Measurements from ENCODE around the gene TIMM50. TPM values are rescaled to one million over a fixed set of nuclear protein-coding genes. Genes with fewer than 3 reads are reported as not detected.

TIMM50 gene
- total and polyA plus RNA-seq, 2 of the 13 experiments (the other 11 are each of a cell fraction or from before 2014, with no cell fraction given), result 91.1 to 92.5 TPM

DNA sequence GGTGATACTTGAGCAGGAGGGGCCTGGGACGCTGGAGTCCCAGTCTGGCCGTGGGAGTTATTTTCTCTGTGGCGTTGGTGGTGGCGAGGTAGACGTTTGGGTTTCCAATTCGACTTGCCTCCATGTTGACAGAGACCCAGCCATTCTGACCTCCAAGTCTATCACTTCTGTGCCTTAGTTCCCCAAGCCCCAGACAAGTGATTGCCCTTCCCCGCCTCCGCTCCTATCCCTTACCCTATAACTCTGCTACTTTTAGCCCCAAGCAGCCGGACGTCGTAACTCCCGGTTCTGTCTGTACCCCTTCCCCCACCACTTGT lies 549 bp downstream of the TIMM50 start:
- Histone ChIP-seq H3K4me3 (replicated peaks in 1 of 3; ENCODE audit: insufficient read depth in 1 of 3, low read depth in 2 of 3, low read length in 3 of 3) (peak overlapping the region; percentile 84 to 96 (median 94)), H3K27ac (ENCODE audit: extremely low read length, insufficient read depth, low read length) (peak overlapping the region; percentile 89), H2AFZ (ENCODE audit: low read length) (no peak overlapping the region), H3K4me1 (ENCODE audit: insufficient read depth, low read length) (peaks cover 25% of the 10 kb centered on the region), H3K79me2 (ENCODE audit: insufficient read depth, low read length) (peaks cover 18% of the 10 kb centered on the region), H3K9me3 (ENCODE audit: low read length) (no peaks in the 10 kb centered on the region), H3K4me2 (ENCODE audit: low read depth, low read length) (peak overlapping the region; percentile 87), H3K9ac (ENCODE audit: insufficient read depth, low read depth, low read length) (peak overlapping the region; percentile 99), H4K20me1 (ENCODE audit: insufficient read depth, low read length) (no peaks in the 10 kb centered on the region), H3K36me3 (replicated peaks in 1 of 2; ENCODE audit: control insufficient read depth in 1 of 2, insufficient read depth in 2 of 2, low read length in 2 of 2) (peaks cover 11 to 33% of the 10 kb centered on the region in 2 experiments; a peak in 4 of 5 replicates), H3K27me3 (ENCODE audit: control insufficient read depth in 1 of 2, insufficient read depth in 2 of 2, low read length in 2 of 2) (no peaks in the 10 kb centered on the region; a peak in 1 of 5 replicates)
- no peak for DNase-seq (ENCODE audit: low spot score)
- WGBS (ENCODE audit: low lambda C conversion rate), result 2% methylated on average over 11 of the region's 12 CpGs
- ChIA-PET POLR2A (interaction anchor here (1.0 to 1.2 kb wide), 2 partner anchors 46 to 58 kb away, joined by 3 to 5 read pairs; partner anchors contain the start of gene RPS16), CTCF (ENCODE audit: low intra/inter-chr PET ratio, low total read pairs) (no interaction called here)
- intact Hi-C loops (cut with micrococcal nuclease; ENCODE audit: unreplicated experiment) (no loop called here), in situ Hi-C loops (cut with HindIII; ENCODE audit: extremely low pct_ligation_motif_present, low pct_unique_long_range_greater_than_20kb) (no loop called here)
- no peak for TF ChIP-seq BHLHE40 (IDR thresholded peaks at IDR 0.05; ENCODE audit: low read length)
- TF ChIP-seq CCDC6 (CRISPR knock-in tag; IDR thresholded peaks at IDR 0.05), result 0 out of 2 replicates have a peak, but pooled peaks have one; percentile 4
- TF ChIP-seq ZNF841 (CRISPR knock-in tag; IDR thresholded peaks at IDR 0.05; ENCODE audit: borderline replicate concordance), result 0 out of 2 replicates have a peak, but pooled peaks have one; percentile 29
- TF ChIP-seq, protein P1, sequence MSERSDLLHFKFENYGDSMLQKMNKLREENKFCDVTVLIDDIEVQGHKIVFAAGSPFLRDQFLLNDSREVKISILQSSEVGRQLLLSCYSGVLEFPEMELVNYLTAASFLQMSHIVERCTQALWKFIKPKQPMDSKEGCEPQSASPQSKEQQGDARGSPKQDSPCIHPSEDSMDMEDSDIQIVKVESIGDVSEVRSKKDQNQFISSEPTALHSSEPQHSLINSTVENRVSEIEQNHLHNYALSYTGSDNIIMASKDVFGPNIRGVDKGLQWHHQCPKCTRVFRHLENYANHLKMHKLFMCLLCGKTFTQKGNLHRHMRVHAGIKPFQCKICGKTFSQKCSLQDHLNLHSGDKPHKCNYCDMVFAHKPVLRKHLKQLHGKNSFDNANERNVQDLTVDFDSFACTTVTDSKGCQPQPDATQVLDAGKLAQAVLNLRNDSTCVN (CRISPR knock-in tag; IDR thresholded peaks at IDR 0.05; ENCODE audit: borderline replicate concordance), result 0 out of 2 replicates have a peak, but pooled peaks have one; percentile 4
- BruUV-seq (replicated peaks), result TSS peak; percentile 44
- ATAC-seq, result peak; percentile 8
- no peak for FAIRE-seq

- CTCF ChIA-PET (ENCODE audit: low intra/inter-chr PET ratio, low total read pairs), result no interaction called here
- POLR2A ChIA-PET, result no interaction called here
- Histone ChIP-seq H2AFZ (ENCODE audit: low read length) (no peak overlapping the region), H3K27ac (ENCODE audit: extremely low read length, insufficient read depth, low read length) (peak overlapping the region; percentile 89), H3K9me3 (ENCODE audit: low read length) (no peaks in the 10 kb centered on the region), H4K20me1 (ENCODE audit: insufficient read depth, low read length) (no peaks in the 10 kb centered on the region), H3K36me3 (replicated peaks in 1 of 2; ENCODE audit: control insufficient read depth in 1 of 2, insufficient read depth in 2 of 2, low read length in 2 of 2) (peaks cover 14 to 35% of the 10 kb centered on the region in 2 experiments; a peak in 4 of 5 replicates), H3K4me3 (replicated peaks in 1 of 3; ENCODE audit: insufficient read depth in 1 of 3, low read depth in 2 of 3, low read length in 3 of 3) (peak overlapping the region; percentile 84 to 96 (median 94)), H3K79me2 (ENCODE audit: insufficient read depth, low read length) (peaks cover 18% of the 10 kb centered on the region), H3K27me3 (ENCODE audit: control insufficient read depth in 1 of 2, insufficient read depth in 2 of 2, low read length in 2 of 2) (no peaks in the 10 kb centered on the region; a peak in 1 of 5 replicates), H3K4me2 (ENCODE audit: low read depth, low read length) (peak overlapping the region; percentile 87), H3K4me1 (ENCODE audit: insufficient read depth, low read length) (peaks cover 25% of the 10 kb centered on the region), H3K9ac (ENCODE audit: insufficient read depth, low read depth, low read length) (peak overlapping the region; percentile 99)
- no peak for ATAC-seq
- TF ChIP-seq ZNF530 (CRISPR knock-in tag; IDR thresholded peaks at IDR 0.05; ENCODE audit: low read depth) (no peak), SMAD3 (CRISPR knock-in tag; IDR thresholded peaks at IDR 0.05) (no peak), HES4 (CRISPR knock-in tag; IDR thresholded peaks at IDR 0.05; ENCODE audit: borderline replicate concordance) (no peak), AHR (CRISPR knock-in tag; IDR thresholded peaks at IDR 0.05) (no peak), SIN3B (IDR thresholded peaks at IDR 0.05; ENCODE audit: low read length) (no peak), MTA1 (CRISPR knock-in tag; IDR thresholded peaks at IDR 0.05; ENCODE audit: borderline replicate concordance) (no peak), SSRP1 (CRISPR knock-in tag; IDR thresholded peaks at IDR 0.05) (no peak), KLF16 (CRISPR knock-in tag; IDR thresholded peaks at IDR 0.05) (no peak), NFE2L1 (CRISPR knock-in tag; IDR thresholded peaks at IDR 0.05; ENCODE audit: borderline replicate concordance) (no peak), ZNF737 (CRISPR knock-in tag; IDR thresholded peaks at IDR 0.05; ENCODE audit: borderline replicate concordance) (no peak), ZFP36 (IDR thresholded peaks at IDR 0.05; ENCODE audit: borderline replicate concordance, low read depth, low read length, partially characterized antibody) (no peak), SMAD9 (CRISPR knock-in tag; IDR thresholded peaks at IDR 0.05) (no peak), CBX5 (CRISPR knock-in tag; IDR thresholded peaks at IDR 0.05; ENCODE audit: borderline replicate concordance) (no peak)
- TF ChIP-seq, protein P2, sequence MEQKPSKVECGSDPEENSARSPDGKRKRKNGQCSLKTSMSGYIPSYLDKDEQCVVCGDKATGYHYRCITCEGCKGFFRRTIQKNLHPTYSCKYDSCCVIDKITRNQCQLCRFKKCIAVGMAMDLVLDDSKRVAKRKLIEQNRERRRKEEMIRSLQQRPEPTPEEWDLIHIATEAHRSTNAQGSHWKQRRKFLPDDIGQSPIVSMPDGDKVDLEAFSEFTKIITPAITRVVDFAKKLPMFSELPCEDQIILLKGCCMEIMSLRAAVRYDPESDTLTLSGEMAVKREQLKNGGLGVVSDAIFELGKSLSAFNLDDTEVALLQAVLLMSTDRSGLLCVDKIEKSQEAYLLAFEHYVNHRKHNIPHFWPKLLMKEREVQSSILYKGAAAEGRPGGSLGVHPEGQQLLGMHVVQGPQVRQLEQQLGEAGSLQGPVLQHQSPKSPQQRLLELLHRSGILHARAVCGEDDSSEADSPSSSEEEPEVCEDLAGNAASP (CRISPR knock-in tag; IDR thresholded peaks at IDR 0.05; ENCODE audit: borderline replicate concordance), result no peak
- FAIRE-seq, result no peak
- in situ Hi-C loops (cut with HindIII; ENCODE audit: extremely low pct_ligation_motif_present, low pct_unique_long_range_greater_than_20kb), result no loop called here
- intact Hi-C loops (cut with micrococcal nuclease; ENCODE audit: unreplicated experiment), result no loop called here
- BruUV-seq (replicated peaks), result no TSS peak
- DNase-seq (ENCODE audit: low spot score), result no peak
- 34% methylated on average over 10 of the region's 11 CpGs for WGBS (ENCODE audit: low lambda C conversion rate)
Observed at GRCh38 chr19:39481676-39482075, 1.0 kb downstream of the TIMM50 start.

All from HepG2 (cell line).